ENCODE measurements around the gene ARHGEF10L. TPM values are rescaled to one million over a fixed set of nuclear protein-coding genes. Genes with fewer than 3 reads are reported as not detected.

ARHGEF10L gene
- total RNA-seq, 2 experiments from 2014 or later = not detected

- ATAC-seq (no peak), DNase-seq (no peak)
- POLR2A ChIA-PET = no interaction called here
- H3K9me3 Mint-ChIP-seq = no peaks in the 10 kb centered on the region
- no peak for TF ChIP-seq CTCF (IDR thresholded peaks at IDR 0.05)
- CTCF ChIA-PET = no interaction called here
- H3K4me3 Mint-ChIP-seq = no peak overlapping the region
- no peak overlapping the region for H3K27ac Mint-ChIP-seq
- H3K36me3 Mint-ChIP-seq (ENCODE audit: low read depth) = no peaks in the 10 kb centered on the region
- H3K27me3 Mint-ChIP-seq = peaks cover 2% of the 10 kb centered on the region
- intact Hi-C loops (cut with micrococcal nuclease) = no loop called here
- no peaks in the 10 kb centered on the region for H3K4me1 Mint-ChIP-seq (ENCODE audit: low read depth)
Observed at GRCh38 chr1:17680308-17680707, 140.8 kb downstream of the ARHGEF10L start.

- no peaks in the 10 kb centered on the region for H3K36me3 Mint-ChIP-seq (ENCODE audit: low read depth)
- ChIA-PET POLR2A (interaction anchor here (0.6 kb wide), 1 partner anchor 1848 kb away, joined by 4 read pairs; no protein-coding TSS in a partner anchor), CTCF (interaction anchor here (0.9 kb wide), 1 partner anchor 21 kb away, joined by 3 read pairs; no protein-coding TSS in a partner anchor)
- H3K27ac Mint-ChIP-seq = no peak overlapping the region
- TF ChIP-seq CTCF (IDR thresholded peaks at IDR 0.05) = no peak
- intact Hi-C loops (cut with micrococcal nuclease) = no loop called here
- no peak overlapping the region for H3K4me3 Mint-ChIP-seq
- H3K27me3 Mint-ChIP-seq = peaks cover 4% of the 10 kb centered on the region
- H3K9me3 Mint-ChIP-seq = no peaks in the 10 kb centered on the region
- no peaks in the 10 kb centered on the region for H3K4me1 Mint-ChIP-seq (ENCODE audit: low read depth)
- DNase-seq = no peak
- no peak for ATAC-seq
Observed at GRCh38 chr1:17682400-17682799, 142.9 kb downstream of the ARHGEF10L start.

- no peaks in the 10 kb centered on the region for H3K9me3 Mint-ChIP-seq
- ATAC-seq = no peak
- H3K27me3 Mint-ChIP-seq = peaks cover 4% of the 10 kb centered on the region
Observed at GRCh38 chr1:17683598-17683997, 144.1 kb downstream of the ARHGEF10L start.

GRCh38 chr1:17684810-17685209 is 145.3 kb downstream of the ARHGEF10L start:
- peaks cover 4% of the 10 kb centered on the region for H3K27me3 Mint-ChIP-seq
- ChIA-PET POLR2A (interaction anchor here (1.0 kb wide), 1 partner anchor 15 kb away, joined by 4 read pairs; no protein-coding TSS in a partner anchor), CTCF (no interaction called here)
- intact Hi-C loops (cut with micrococcal nuclease) = no loop called here
- DNase-seq (no peak), ATAC-seq (no peak)
- no peaks in the 10 kb centered on the region for H3K4me1 Mint-ChIP-seq (ENCODE audit: low read depth)
- H3K9me3 Mint-ChIP-seq = peaks cover 2% of the 10 kb centered on the region
- no peak overlapping the region for H3K4me3 Mint-ChIP-seq
- no peak for TF ChIP-seq CTCF (IDR thresholded peaks at IDR 0.05)
- no peak overlapping the region for H3K27ac Mint-ChIP-seq
- no peaks in the 10 kb centered on the region for H3K36me3 Mint-ChIP-seq (ENCODE audit: low read depth)

More at GRCh38 chr1:17683598-17683997, 144.1 kb downstream of the ARHGEF10L start:
- TF ChIP-seq CTCF (IDR thresholded peaks at IDR 0.05) = no peak
- ChIA-PET POLR2A (no interaction called here), CTCF (no interaction called here)
- Mint-ChIP-seq H3K36me3 (ENCODE audit: low read depth) (no peaks in the 10 kb centered on the region), H3K27ac (no peak overlapping the region), H3K4me3 (no peak overlapping the region), H3K4me1 (ENCODE audit: low read depth) (no peaks in the 10 kb centered on the region)
- no peak for DNase-seq
- intact Hi-C loops (cut with micrococcal nuclease) = no loop called here

GRCh38 chr1:17686258-17686657 is 146.8 kb downstream of the ARHGEF10L start:
- ChIA-PET CTCF (interaction anchor here (0.7 to 2.4 kb wide), 2 partner anchors 25 to 490 kb away, joined by 3 to 6 read pairs; no protein-coding TSS in a partner anchor), POLR2A (interaction anchor here (0.6 kb wide), 1 partner anchor 247 kb away, joined by 3 read pairs; no protein-coding TSS in a partner anchor)
- Mint-ChIP-seq H3K36me3 (ENCODE audit: low read depth) (no peaks in the 10 kb centered on the region), H3K27me3 (peaks cover 4% of the 10 kb centered on the region), H3K27ac (no peak overlapping the region), H3K4me1 (ENCODE audit: low read depth) (no peaks in the 10 kb centered on the region), H3K9me3 (peaks cover 2% of the 10 kb centered on the region), H3K4me3 (no peak overlapping the region)
- ATAC-seq (no peak), DNase-seq (no peak)
- TF ChIP-seq CTCF (IDR thresholded peaks at IDR 0.05) = no peak
- intact Hi-C loops (cut with micrococcal nuclease) = no loop called here

Data from activated CD8-positive, alpha-beta T cell treated with anti-CD3 and anti-CD28 coated beads for 36 hours (primary cell).